ENCODE results near the gene HSPG2.

GRCh38 chr1:21891081-21891480 lies 46.0 kb downstream of the HSPG2 start:
- no peak for TF ChIP-seq CTCF (IDR thresholded peaks at IDR 0.05)
- no peak for TF ChIP-seq POLR2AphosphoS5 (IDR thresholded peaks at IDR 0.05; ENCODE audit: low read depth, low read length)

All from Panc1 (cell line).